Activated naive CD8-positive, alpha-beta T cell treated with anti-CD3 and anti-CD28 coated beads for 36 hours (primary cell): ENCODE results near the gene ARHGAP20. TPM values are rescaled to one million over a fixed set of nuclear protein-coding genes. Genes with fewer than 3 reads are reported as not detected.
"Not testable (repeated sequence)": the region's sequence is repeated elsewhere in the genome, so short reads cannot be mapped to it uniquely, and the experiment has no call there.

Source experiments
- DNase-seq: peaks from one replicate; pipeline ENCODE4 v3.0.0; 2021
- H3K27ac Mint-ChIP-seq: one replicate; pipeline ENCODE4 v1.8.0; 2022; ENCODE audit warnings: mild to moderate bottlenecking, moderate library complexity, mixed read lengths
- H3K27me3 Mint-ChIP-seq: one replicate; pipeline ENCODE4 v1.8.0; 2022; ENCODE audit warnings: mild to moderate bottlenecking, mixed read lengths
- H3K36me3 Mint-ChIP-seq: one replicate; pipeline ENCODE4 v1.8.0; 2021; ENCODE audit warnings: mild to moderate bottlenecking, mixed read lengths
- H3K4me1 Mint-ChIP-seq: one replicate; pipeline ENCODE4 v1.8.0; 2021; ENCODE audit warnings: mixed read lengths
- H3K4me3 Mint-ChIP-seq: one replicate; pipeline ENCODE4 v1.8.0; 2022; ENCODE audit warnings: mild to moderate bottlenecking, moderate library complexity, mixed read lengths
- H3K9me3 Mint-ChIP-seq: one replicate; pipeline ENCODE4 v1.8.0; 2022; ENCODE audit warnings: mixed read lengths
- total RNA-seq, 2 experiments: library from RNA; stranded (reverse); gene quantifications; one replicate each; pipeline ENCODE4 v1.2.3, GENCODE V29; 2021

ARHGAP20 gene
- total RNA-seq, 2 experiments from 2014 or later = 0.08 to 0.28 TPM

GRCh38 chr11:110679323-110679975 is 32.8 kb downstream of the ARHGAP20 start:
- no peaks in the 10 kb centered on the region for H3K9me3 Mint-ChIP-seq

DNA sequence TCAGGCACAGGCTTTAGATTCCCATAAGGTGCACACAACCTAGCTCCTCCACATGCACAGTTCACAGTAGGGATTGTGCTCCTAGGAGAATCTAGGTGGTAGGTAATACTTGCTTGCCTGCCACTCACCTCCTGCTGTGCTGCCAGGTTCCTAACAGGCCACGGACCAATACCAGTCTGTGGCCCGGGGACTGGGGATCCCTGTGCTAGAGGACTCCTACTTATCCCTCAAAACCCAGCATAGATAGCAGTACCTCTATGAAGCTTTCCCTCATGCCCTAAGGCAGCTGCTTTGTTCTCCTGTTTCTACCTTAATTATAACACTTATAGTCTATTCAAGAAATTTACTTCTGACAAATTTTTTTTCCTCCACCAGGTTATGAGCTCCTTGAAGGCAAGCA is 36.7 kb downstream of the ARHGAP20 start:
- no peak for DNase-seq
- no peak overlapping the region for H3K4me3 Mint-ChIP-seq
- H3K9me3 Mint-ChIP-seq = no peaks in the 10 kb centered on the region
- no peaks in the 10 kb centered on the region for H3K4me1 Mint-ChIP-seq
- no peaks in the 10 kb centered on the region for H3K36me3 Mint-ChIP-seq
- H3K27ac Mint-ChIP-seq = no peak overlapping the region
- H3K27me3 Mint-ChIP-seq = peaks cover 5% of the 10 kb centered on the region

More at GRCh38 chr11:110679323-110679975, 32.8 kb downstream of the ARHGAP20 start:
- no peak for DNase-seq
- peaks cover 4% of the 10 kb centered on the region for H3K27me3 Mint-ChIP-seq
- no peaks in the 10 kb centered on the region for H3K36me3 Mint-ChIP-seq
- H3K4me1 Mint-ChIP-seq = no peaks in the 10 kb centered on the region
- no peak overlapping the region for H3K27ac Mint-ChIP-seq
- H3K4me3 Mint-ChIP-seq = no peak overlapping the region

GRCh38 chr11:110665689-110666465 is 46.4 kb downstream of the ARHGAP20 start:
- Mint-ChIP-seq H3K36me3 (no peaks in the 10 kb centered on the region), H3K4me1 (no peaks in the 10 kb centered on the region), H3K27me3 (peaks cover 3% of the 10 kb centered on the region), H3K4me3 (no peak overlapping the region), H3K27ac (no peak overlapping the region), H3K9me3 (no peaks in the 10 kb centered on the region)
- no peak for DNase-seq

DNA sequence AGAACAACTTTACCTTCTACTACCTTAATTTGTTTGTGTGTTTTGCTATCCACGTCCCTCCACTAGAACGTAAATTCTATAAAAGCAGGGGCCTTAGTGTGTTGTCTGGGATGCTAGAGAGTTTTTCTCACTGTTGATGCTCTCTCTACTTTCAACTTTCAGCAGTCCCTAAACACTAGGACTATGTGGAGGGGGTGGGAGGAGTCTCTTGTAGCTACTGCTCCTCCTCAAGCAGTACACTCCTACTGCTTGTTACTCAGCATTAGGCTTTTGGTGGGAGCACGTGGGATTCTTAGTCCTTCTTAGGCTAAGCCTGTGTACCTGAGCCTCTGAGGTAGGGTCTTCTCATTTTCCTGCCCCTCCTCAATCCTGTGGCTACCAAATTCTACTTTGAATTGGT is 56.3 kb downstream of the ARHGAP20 start:
- no peaks in the 10 kb centered on the region for H3K36me3 Mint-ChIP-seq
- no peaks in the 10 kb centered on the region for H3K4me1 Mint-ChIP-seq
- H3K9me3 Mint-ChIP-seq = peaks cover 6% of the 10 kb centered on the region
- H3K27ac Mint-ChIP-seq = no peak overlapping the region
- DNase-seq = no peak
- no peak overlapping the region for H3K4me3 Mint-ChIP-seq
- H3K27me3 Mint-ChIP-seq = peaks cover 23% of the 10 kb centered on the region

- no peaks in the 10 kb centered on the region for H3K36me3 Mint-ChIP-seq
- peaks cover 9% of the 10 kb centered on the region for H3K9me3 Mint-ChIP-seq
- H3K27ac Mint-ChIP-seq = no peak overlapping the region
- no peaks in the 10 kb centered on the region for H3K4me1 Mint-ChIP-seq
- no peak overlapping the region for H3K4me3 Mint-ChIP-seq
- no peak for DNase-seq
- H3K27me3 Mint-ChIP-seq = peaks cover 28% of the 10 kb centered on the region
Measured at GRCh38 chr11:110654456-110654855, 57.8 kb downstream of the ARHGAP20 start.

DNA sequence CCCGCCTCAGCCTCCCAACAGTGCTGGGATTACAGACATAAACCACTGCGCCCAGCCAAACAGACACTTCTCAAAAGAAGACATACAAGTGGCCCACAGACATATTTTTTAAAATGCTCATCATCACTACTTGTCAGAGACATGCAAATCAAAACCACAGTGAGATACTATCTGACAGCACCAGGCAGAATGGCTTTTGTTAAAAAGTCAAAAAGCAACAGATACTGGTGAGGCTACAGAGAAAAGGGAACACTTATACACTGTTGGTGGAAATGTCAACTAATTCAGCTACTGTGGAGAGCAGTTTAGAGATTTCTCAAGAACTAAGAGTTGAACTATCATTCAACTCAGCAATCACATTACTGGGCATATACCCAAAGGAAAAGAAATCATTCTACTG is 67.0 kb downstream of the ARHGAP20 start:
- H3K4me3 Mint-ChIP-seq = no peak overlapping the region
- H3K27ac Mint-ChIP-seq = no peak overlapping the region
- no peaks in the 10 kb centered on the region for H3K36me3 Mint-ChIP-seq
- no peak for DNase-seq
- peaks cover 18% of the 10 kb centered on the region for H3K27me3 Mint-ChIP-seq
- peaks cover 6% of the 10 kb centered on the region for H3K9me3 Mint-ChIP-seq
- H3K4me1 Mint-ChIP-seq = no peaks in the 10 kb centered on the region

DNA sequence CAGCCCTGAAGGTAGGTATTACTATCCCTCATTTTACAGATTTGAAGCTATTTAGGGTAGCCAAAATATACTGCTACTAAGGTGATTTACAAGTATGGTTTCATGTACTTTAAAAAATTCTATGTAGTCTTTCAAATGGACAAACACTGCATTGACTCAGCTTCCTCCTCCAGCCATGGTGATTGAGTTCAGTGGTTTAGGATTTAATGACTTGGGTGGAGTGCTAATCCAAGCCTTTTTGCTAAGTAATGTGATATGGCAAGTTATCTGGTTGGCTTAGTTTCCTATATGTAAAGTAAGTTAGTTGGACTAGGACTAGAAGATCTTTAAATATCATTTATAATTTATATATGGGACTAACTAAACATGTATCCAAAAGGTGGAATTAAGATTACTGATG is 77.9 kb downstream of the ARHGAP20 start:
- no peak overlapping the region for H3K27ac Mint-ChIP-seq
- H3K4me1 Mint-ChIP-seq = no peaks in the 10 kb centered on the region
- no peaks in the 10 kb centered on the region for H3K36me3 Mint-ChIP-seq
- H3K27me3 Mint-ChIP-seq = peaks cover 11% of the 10 kb centered on the region
- no peak overlapping the region for H3K4me3 Mint-ChIP-seq
- DNase-seq = no peak
- H3K9me3 Mint-ChIP-seq = no peaks in the 10 kb centered on the region

- Mint-ChIP-seq H3K27me3 (peaks cover 9% of the 10 kb centered on the region), H3K36me3 (no peaks in the 10 kb centered on the region), H3K4me1 (no peaks in the 10 kb centered on the region), H3K4me3 (no peak overlapping the region), H3K27ac (no peak overlapping the region), H3K9me3 (no peaks in the 10 kb centered on the region)
- DNase-seq = no peak
Measured at GRCh38 chr11:110631551-110631950, 80.7 kb downstream of the ARHGAP20 start.

GRCh38 chr11:110629594-110629993 is 82.6 kb downstream of the ARHGAP20 start:
- H3K9me3 Mint-ChIP-seq = no peaks in the 10 kb centered on the region
- H3K27ac Mint-ChIP-seq = no peak overlapping the region
- H3K4me3 Mint-ChIP-seq = no peak overlapping the region
- H3K36me3 Mint-ChIP-seq = no peaks in the 10 kb centered on the region
- H3K27me3 Mint-ChIP-seq = peaks cover 9% of the 10 kb centered on the region
- no peak for DNase-seq
- H3K4me1 Mint-ChIP-seq = no peaks in the 10 kb centered on the region

- Mint-ChIP-seq H3K4me1 (no peaks in the 10 kb centered on the region), H3K9me3 (peaks cover 3% of the 10 kb centered on the region), H3K27me3 (no peaks in the 10 kb centered on the region), H3K4me3 (no peak overlapping the region), H3K27ac (no peak overlapping the region), H3K36me3 (no peaks in the 10 kb centered on the region)
- DNase-seq = no peak
Measured at GRCh38 chr11:110621826-110622225, 90.4 kb downstream of the ARHGAP20 start.

GRCh38 chr11:110619366-110619765 is 92.9 kb downstream of the ARHGAP20 start:
- H3K36me3 Mint-ChIP-seq, H3K4me1 Mint-ChIP-seq, DNase-seq, H3K4me3 Mint-ChIP-seq, H3K27me3 Mint-ChIP-seq, H3K9me3 Mint-ChIP-seq, H3K27ac Mint-ChIP-seq: not testable (repeated sequence)

GRCh38 chr11:110614031-110614430 is 98.2 kb downstream of the ARHGAP20 start:
- Mint-ChIP-seq H3K27me3 (no peaks in the 10 kb centered on the region), H3K9me3 (no peaks in the 10 kb centered on the region), H3K36me3 (no peaks in the 10 kb centered on the region), H3K4me3 (no peak overlapping the region), H3K27ac (no peak overlapping the region), H3K4me1 (no peaks in the 10 kb centered on the region)
- no peak for DNase-seq

- Mint-ChIP-seq H3K4me3 (no peak overlapping the region), H3K27ac (no peak overlapping the region), H3K4me1 (no peaks in the 10 kb centered on the region), H3K36me3 (no peaks in the 10 kb centered on the region), H3K9me3 (no peaks in the 10 kb centered on the region), H3K27me3 (no peaks in the 10 kb centered on the region)
- DNase-seq = no peak
Measured at GRCh38 chr11:110613197-110613918, 98.9 kb downstream of the ARHGAP20 start.

GRCh38 chr11:110606415-110606814 is 105.8 kb downstream of the ARHGAP20 start:
- Mint-ChIP-seq H3K4me1 (no peaks in the 10 kb centered on the region), H3K9me3 (no peaks in the 10 kb centered on the region), H3K27me3 (peaks cover 6% of the 10 kb centered on the region), H3K36me3 (no peaks in the 10 kb centered on the region), H3K4me3 (no peak overlapping the region), H3K27ac (no peak overlapping the region)
- DNase-seq = no peak

DNA sequence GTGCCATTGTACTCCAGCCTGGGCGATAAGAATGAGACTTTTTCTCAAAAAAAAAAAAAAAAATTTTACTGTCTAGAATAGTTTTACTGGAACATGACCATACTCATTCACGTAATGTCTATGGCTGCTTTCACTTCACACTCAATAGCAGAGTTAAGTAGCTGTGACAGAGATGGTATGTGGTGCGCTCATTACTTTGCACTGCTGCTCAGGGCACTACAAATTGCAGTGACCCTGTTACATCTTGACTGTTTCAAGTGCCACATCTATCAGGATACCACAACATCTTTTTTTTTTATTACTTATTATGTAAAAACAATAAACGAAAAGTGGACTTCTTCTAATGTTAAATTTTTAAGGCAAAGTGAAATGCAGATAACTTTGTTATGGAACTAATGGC is 110.3 kb downstream of the ARHGAP20 start:
- H3K9me3 Mint-ChIP-seq = peaks cover 2% of the 10 kb centered on the region
- H3K27ac Mint-ChIP-seq = no peak overlapping the region
- peaks cover 6% of the 10 kb centered on the region for H3K27me3 Mint-ChIP-seq
- no peak overlapping the region for H3K4me3 Mint-ChIP-seq
- H3K36me3 Mint-ChIP-seq = no peaks in the 10 kb centered on the region
- no peak for DNase-seq
- no peaks in the 10 kb centered on the region for H3K4me1 Mint-ChIP-seq
